ENCODE data around the gene CELF4. TPM values are rescaled to one million over a fixed set of nuclear protein-coding genes. Genes with fewer than 3 reads are reported as not detected.

Gene CELF4
- total and polyA plus RNA-seq, 10 donors: 0.46 to 3.5 (median 0.78) TPM

DNA sequence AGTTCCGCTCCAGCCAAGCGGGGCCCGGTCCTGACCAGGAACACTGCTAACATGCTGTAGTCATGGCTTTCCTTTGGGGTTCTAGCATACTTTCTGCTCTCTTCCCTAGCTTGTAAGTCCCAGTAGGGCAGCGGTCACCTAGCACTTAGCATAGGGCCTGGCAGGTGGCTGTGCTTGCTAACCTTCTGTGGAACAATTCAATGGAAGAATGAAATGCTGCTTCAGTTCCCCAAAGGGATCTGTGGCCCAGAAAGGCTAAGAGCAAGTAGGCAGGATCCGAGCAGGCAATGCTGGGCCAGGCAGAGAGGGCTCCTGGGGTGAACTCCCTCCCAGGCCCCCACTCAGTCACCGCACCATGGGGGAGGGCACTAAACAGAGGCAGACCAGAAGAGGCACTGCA, 266.8 kb downstream of the CELF4 start:
- intact Hi-C loops (cut with DNase I; ENCODE audit: low total_unique reads): no loop called here
- Histone ChIP-seq H3K4me3 (no peak overlapping the region), H3K27ac (no peak overlapping the region), H3K27me3 (replicated peaks in 1 of 7) (no peaks in the 10 kb centered on the region), H3K4me1 (peaks cover 0 to 6% (median 0%) of the 10 kb centered on the region in 6 donors), H3K9me3 (no peaks in the 10 kb centered on the region), H3K36me3 (no peaks in the 10 kb centered on the region)
- 89 to 94% (median 89%) methylated on average over 6 of the region's 6 CpGs for WGBS, 5 donors
- TF ChIP-seq POLR2AphosphoS5 (IDR thresholded peaks at IDR 0.05) (no peak), POLR2A (IDR thresholded peaks at IDR 0.05) (no peak)
- TF ChIP-seq, protein P1, sequence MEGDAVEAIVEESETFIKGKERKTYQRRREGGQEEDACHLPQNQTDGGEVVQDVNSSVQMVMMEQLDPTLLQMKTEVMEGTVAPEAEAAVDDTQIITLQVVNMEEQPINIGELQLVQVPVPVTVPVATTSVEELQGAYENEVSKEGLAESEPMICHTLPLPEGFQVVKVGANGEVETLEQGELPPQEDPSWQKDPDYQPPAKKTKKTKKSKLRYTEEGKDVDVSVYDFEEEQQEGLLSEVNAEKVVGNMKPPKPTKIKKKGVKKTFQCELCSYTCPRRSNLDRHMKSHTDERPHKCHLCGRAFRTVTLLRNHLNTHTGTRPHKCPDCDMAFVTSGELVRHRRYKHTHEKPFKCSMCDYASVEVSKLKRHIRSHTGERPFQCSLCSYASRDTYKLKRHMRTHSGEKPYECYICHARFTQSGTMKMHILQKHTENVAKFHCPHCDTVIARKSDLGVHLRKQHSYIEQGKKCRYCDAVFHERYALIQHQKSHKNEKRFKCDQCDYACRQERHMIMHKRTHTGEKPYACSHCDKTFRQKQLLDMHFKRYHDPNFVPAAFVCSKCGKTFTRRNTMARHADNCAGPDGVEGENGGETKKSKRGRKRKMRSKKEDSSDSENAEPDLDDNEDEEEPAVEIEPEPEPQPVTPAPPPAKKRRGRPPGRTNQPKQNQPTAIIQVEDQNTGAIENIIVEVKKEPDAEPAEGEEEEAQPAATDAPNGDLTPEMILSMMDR (IDR thresholded peaks at IDR 0.05 in 8 of 11, conservative IDR thresholded peaks at IDR 0.05 in 3 of 11): no peak
- no peak for DNase-seq

DNA sequence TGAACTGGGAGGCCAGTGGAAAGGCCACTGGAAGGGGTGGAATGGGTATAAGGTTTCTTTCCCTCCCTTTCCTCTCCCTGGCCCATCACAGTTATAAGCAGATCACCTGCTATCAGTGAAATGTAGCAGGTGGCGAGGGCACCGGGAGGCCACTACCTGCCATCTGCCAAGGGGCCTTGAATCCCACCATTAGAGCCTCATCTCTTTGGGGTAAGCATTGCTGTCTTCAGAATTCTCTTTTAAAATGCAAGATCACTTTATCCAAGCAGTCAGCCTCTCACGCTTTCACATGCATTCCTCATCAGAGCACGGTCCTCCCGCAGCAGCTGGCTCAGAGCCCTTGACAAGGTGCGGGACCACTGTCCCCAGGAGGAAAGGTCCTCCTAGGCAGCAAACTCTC, 268.5 kb downstream of the CELF4 start:
- Histone ChIP-seq H3K4me1 (peaks cover 0 to 6% (median 0%) of the 10 kb centered on the region in 6 donors), H3K27me3 (replicated peaks in 1 of 7) (no peaks in the 10 kb centered on the region), H3K9me3 (no peaks in the 10 kb centered on the region), H3K4me3 (no peak overlapping the region), H3K36me3 (no peaks in the 10 kb centered on the region), H3K27ac (no peak overlapping the region)
- no peak for DNase-seq
- intact Hi-C loops (cut with DNase I; ENCODE audit: low total_unique reads): no loop called here
- WGBS, 5 donors: 76 to 95% (median 90%) methylated on average over 6 of the region's 6 CpGs
- TF ChIP-seq, protein P1 (IDR thresholded peaks at IDR 0.05 in 8 of 11, conservative IDR thresholded peaks at IDR 0.05 in 3 of 11): no peak
- TF ChIP-seq POLR2AphosphoS5 (IDR thresholded peaks at IDR 0.05): no peak
- no peak for TF ChIP-seq POLR2A (IDR thresholded peaks at IDR 0.05)

DNA sequence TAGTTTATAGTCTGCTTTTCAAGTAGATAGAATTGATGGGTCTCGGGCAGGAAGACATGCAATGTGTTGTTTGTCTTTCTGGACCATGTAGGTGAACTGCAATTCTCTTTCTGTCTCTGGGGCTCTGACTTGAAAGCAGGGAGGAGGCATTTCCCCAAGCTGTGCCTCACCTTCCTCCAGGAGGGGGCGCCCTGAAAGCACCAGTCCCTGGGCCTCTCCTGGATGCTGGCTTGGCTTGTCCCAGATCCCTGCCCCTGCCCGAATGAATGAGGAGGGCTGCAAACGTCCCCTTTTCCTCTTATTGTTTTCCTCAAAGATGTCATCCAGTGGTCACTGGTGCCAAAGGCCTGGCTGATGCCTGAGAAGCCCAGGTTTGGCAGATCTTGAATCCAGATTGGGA, 270.6 kb downstream of the CELF4 start:
- DNase-seq: no peak
- intact Hi-C loops (cut with DNase I; ENCODE audit: low total_unique reads): no loop called here
- no peaks in the 10 kb centered on the region for H3K36me3 ChIP-seq
- H3K4me1 ChIP-seq: peaks cover 0 to 6% (median 0%) of the 10 kb centered on the region in 6 donors
- no peaks in the 10 kb centered on the region for H3K9me3 ChIP-seq
- H3K4me3 ChIP-seq: no peak overlapping the region
- TF ChIP-seq POLR2AphosphoS5 (IDR thresholded peaks at IDR 0.05) (no peak), POLR2A (IDR thresholded peaks at IDR 0.05) (no peak)
- TF ChIP-seq, protein P1 (IDR thresholded peaks at IDR 0.05 in 8 of 11, conservative IDR thresholded peaks at IDR 0.05 in 3 of 11): no peak
- no peak overlapping the region for H3K27ac ChIP-seq
- H3K27me3 ChIP-seq (replicated peaks in 1 of 7): no peaks in the 10 kb centered on the region
- 25 to 55% (median 36%) methylated on average over 4 of the region's 4 CpGs for WGBS, 5 donors

DNA sequence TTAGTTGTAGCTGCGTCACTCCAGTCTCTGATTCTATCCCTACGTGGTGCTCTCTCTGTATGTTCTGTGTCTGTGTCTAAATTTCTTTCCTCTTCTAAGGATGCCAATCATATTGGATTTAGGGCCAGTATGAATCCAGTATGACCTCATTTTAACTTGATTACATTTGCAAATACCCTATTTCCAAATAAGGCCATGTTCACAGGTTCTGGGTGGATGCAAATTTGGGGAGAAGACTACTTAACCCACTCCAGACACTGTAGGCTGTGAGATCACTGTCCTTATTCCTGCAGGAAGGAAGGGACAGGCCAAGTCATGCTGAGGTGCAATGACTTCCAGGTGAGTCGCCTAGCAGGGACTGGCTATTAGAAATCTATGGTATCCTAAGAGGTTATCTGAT, 272.2 kb downstream of the CELF4 start:
- WGBS, 5 donors: 63 to 86% (median 81%) methylated on average over 3 of the region's 3 CpGs
- TF ChIP-seq POLR2A (IDR thresholded peaks at IDR 0.05): no peak
- no peak for TF ChIP-seq POLR2AphosphoS5 (IDR thresholded peaks at IDR 0.05)
- TF ChIP-seq, protein P1 (IDR thresholded peaks at IDR 0.05 in 8 of 11, conservative IDR thresholded peaks at IDR 0.05 in 3 of 11): no peak
- H3K27me3 ChIP-seq (replicated peaks in 1 of 7): no peaks in the 10 kb centered on the region
- H3K36me3 ChIP-seq: no peaks in the 10 kb centered on the region
- H3K4me1 ChIP-seq: no peaks in the 10 kb centered on the region
- intact Hi-C loops (cut with DNase I; ENCODE audit: low total_unique reads): no loop called here
- no peak overlapping the region for H3K27ac ChIP-seq
- no peak overlapping the region for H3K4me3 ChIP-seq
- no peak for DNase-seq
- H3K9me3 ChIP-seq: no peaks in the 10 kb centered on the region

All from spleen (tissue), 11 donors.